ENCODE data around the gene LRG1.

LRG1 gene

DNA sequence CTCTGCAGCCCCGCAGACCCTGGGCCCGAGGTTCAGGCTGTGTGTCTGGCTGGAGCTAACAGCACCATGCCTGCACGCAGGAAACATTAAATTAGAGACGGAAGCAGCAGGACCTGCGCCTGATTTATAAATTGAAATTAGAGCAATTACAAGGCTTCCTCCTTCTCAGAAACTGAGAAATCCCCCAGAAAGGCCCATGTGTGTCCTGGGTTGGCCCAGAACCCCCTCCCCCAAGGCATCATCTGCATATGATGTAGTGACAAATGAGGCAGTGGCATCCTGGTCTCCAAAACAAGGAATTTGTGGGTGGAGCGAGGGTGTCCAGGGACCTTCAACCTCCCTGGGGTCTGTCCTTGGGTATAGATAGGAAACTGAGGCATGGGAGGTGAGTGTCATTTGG is 46.9 kb upstream of the LRG1 start:
- no peak overlapping the region for H3K27ac ChIP-seq (replicated peaks)
- no peak overlapping the region for H3K4me3 ChIP-seq (replicated peaks; ENCODE audit: insufficient read depth, low read length)
- DNase-seq (ENCODE audit: low read depth in 1 of 2, low spot score in 1 of 2), result no peak
- TF ChIP-seq, protein P1, sequence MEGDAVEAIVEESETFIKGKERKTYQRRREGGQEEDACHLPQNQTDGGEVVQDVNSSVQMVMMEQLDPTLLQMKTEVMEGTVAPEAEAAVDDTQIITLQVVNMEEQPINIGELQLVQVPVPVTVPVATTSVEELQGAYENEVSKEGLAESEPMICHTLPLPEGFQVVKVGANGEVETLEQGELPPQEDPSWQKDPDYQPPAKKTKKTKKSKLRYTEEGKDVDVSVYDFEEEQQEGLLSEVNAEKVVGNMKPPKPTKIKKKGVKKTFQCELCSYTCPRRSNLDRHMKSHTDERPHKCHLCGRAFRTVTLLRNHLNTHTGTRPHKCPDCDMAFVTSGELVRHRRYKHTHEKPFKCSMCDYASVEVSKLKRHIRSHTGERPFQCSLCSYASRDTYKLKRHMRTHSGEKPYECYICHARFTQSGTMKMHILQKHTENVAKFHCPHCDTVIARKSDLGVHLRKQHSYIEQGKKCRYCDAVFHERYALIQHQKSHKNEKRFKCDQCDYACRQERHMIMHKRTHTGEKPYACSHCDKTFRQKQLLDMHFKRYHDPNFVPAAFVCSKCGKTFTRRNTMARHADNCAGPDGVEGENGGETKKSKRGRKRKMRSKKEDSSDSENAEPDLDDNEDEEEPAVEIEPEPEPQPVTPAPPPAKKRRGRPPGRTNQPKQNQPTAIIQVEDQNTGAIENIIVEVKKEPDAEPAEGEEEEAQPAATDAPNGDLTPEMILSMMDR (IDR thresholded peaks at IDR 0.05; ENCODE audit: insufficient read depth, low read length), result no peak
- TF ChIP-seq SPI1 (IDR thresholded peaks at IDR 0.05; ENCODE audit: borderline replicate concordance, low read depth) (no peak), POLR2AphosphoS5 (IDR thresholded peaks at IDR 0.05; ENCODE audit: low read depth) (no peak), GABPA (IDR thresholded peaks at IDR 0.05; ENCODE audit: low read depth) (no peak)
- TF ChIP-seq, protein P2, sequence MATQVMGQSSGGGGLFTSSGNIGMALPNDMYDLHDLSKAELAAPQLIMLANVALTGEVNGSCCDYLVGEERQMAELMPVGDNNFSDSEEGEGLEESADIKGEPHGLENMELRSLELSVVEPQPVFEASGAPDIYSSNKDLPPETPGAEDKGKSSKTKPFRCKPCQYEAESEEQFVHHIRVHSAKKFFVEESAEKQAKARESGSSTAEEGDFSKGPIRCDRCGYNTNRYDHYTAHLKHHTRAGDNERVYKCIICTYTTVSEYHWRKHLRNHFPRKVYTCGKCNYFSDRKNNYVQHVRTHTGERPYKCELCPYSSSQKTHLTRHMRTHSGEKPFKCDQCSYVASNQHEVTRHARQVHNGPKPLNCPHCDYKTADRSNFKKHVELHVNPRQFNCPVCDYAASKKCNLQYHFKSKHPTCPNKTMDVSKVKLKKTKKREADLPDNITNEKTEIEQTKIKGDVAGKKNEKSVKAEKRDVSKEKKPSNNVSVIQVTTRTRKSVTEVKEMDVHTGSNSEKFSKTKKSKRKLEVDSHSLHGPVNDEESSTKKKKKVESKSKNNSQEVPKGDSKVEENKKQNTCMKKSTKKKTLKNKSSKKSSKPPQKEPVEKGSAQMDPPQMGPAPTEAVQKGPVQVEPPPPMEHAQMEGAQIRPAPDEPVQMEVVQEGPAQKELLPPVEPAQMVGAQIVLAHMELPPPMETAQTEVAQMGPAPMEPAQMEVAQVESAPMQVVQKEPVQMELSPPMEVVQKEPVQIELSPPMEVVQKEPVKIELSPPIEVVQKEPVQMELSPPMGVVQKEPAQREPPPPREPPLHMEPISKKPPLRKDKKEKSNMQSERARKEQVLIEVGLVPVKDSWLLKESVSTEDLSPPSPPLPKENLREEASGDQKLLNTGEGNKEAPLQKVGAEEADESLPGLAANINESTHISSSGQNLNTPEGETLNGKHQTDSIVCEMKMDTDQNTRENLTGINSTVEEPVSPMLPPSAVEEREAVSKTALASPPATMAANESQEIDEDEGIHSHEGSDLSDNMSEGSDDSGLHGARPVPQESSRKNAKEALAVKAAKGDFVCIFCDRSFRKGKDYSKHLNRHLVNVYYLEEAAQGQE (IDR thresholded peaks at IDR 0.05; ENCODE audit: insufficient replicate concordance, low read depth), result no peak
- peaks cover 31% of the 10 kb centered on the region for H3K27me3 ChIP-seq (ENCODE audit: insufficient read depth, poor library complexity, severe bottlenecking)

DNA sequence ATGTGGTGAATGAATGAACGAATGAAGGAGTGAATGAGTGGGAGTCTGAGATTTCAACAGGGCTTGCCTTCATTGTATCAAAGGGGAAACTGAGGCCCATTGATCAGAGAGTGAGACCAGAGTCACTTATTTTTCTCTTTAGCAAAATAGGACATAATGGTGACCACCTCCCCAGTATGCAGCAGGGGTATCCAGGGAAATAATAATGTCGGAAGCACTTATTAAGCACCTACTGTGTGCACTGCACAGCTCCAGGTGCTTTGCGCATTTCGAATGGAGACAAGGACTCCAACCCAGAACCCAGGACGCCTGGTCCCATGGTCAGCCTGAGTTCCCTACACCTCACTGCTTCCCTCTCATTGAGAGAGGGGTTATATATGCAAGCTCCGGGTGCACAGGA is 46.4 kb upstream of the LRG1 start:
- Histone ChIP-seq H3K4me3 (replicated peaks; ENCODE audit: insufficient read depth, low read length) (no peak overlapping the region), H3K27ac (replicated peaks) (no peak overlapping the region), H3K27me3 (ENCODE audit: insufficient read depth, poor library complexity, severe bottlenecking) (peaks cover 32% of the 10 kb centered on the region)
- TF ChIP-seq, protein P1 (IDR thresholded peaks at IDR 0.05; ENCODE audit: insufficient read depth, low read length), result no peak
- TF ChIP-seq GABPA (IDR thresholded peaks at IDR 0.05; ENCODE audit: low read depth) (no peak), SPI1 (IDR thresholded peaks at IDR 0.05; ENCODE audit: borderline replicate concordance, low read depth) (no peak), POLR2AphosphoS5 (IDR thresholded peaks at IDR 0.05; ENCODE audit: low read depth) (no peak)
- TF ChIP-seq, protein P2 (IDR thresholded peaks at IDR 0.05; ENCODE audit: insufficient replicate concordance, low read depth), result no peak
- no peak for DNase-seq (ENCODE audit: low read depth in 1 of 2, low spot score in 1 of 2)

DNA sequence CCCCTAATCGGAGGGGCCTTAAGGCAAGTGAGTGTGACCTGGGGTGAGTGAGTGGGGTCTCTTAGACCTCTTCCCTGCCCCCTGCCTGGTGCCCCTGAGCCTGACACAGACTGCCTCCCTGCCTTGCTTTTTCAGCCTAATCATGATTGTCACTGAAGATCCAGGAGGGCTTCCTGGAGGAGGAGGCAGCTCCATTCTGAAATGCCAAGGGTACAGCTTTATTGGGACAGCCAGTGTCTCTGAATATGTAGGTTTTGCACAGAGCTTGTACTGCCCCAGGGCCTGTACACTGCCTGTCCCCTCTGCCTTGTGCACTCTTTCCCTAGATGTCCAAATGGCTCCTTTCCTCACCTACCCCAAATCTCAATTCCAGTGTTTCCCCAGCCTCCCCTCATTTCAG is 45.7 kb upstream of the LRG1 start:
- peaks cover 32% of the 10 kb centered on the region for H3K27me3 ChIP-seq (ENCODE audit: insufficient read depth, poor library complexity, severe bottlenecking)
- no peak overlapping the region for H3K4me3 ChIP-seq (replicated peaks; ENCODE audit: insufficient read depth, low read length)
- TF ChIP-seq GABPA (IDR thresholded peaks at IDR 0.05; ENCODE audit: low read depth), result no peak
- TF ChIP-seq POLR2AphosphoS5 (IDR thresholded peaks at IDR 0.05; ENCODE audit: low read depth), result no peak
- TF ChIP-seq, protein P2 (IDR thresholded peaks at IDR 0.05; ENCODE audit: insufficient replicate concordance, low read depth), result no peak
- no peak for TF ChIP-seq SPI1 (IDR thresholded peaks at IDR 0.05; ENCODE audit: borderline replicate concordance, low read depth)
- TF ChIP-seq, protein P1 (IDR thresholded peaks at IDR 0.05; ENCODE audit: insufficient read depth, low read length), result no peak
- DNase-seq (ENCODE audit: low read depth in 1 of 2, low spot score in 1 of 2), result no peak
- no peak overlapping the region for H3K27ac ChIP-seq (replicated peaks)
